A549 (cell line): ENCODE results near the gene SHBG. TPM values are rescaled to one million over a fixed set of nuclear protein-coding genes. Genes with fewer than 3 reads are reported as not detected.

Experiments used
- ATAC-seq, 2 experiments: fragments of 200-7000 bp in 1 of 2; fragments of >200 bp in 1 of 2; cut with Nextera tagmentation in 1 of 2; cut with Tn5 transposase in 1 of 2; 3 replicates each; pipeline versions ENCODE4 v1.8.0 to v1.9.1; 2018 to 2020; ENCODE audit warnings: mild to moderate bottlenecking in 1 of 2, moderate library complexity in 1 of 2
- CTCF ChIA-PET: fragments of 300-600 bp; sonication (Branson Sonifier 250); formaldehyde crosslinking; extraction: SDS; loops from one replicate; lab custom pipeline; 2021; ENCODE audit warnings: antibody characterized with exemption, inconsistent platforms; lab: Yijun Ruan, JAX
- POLR2A ChIA-PET: fragments of 350-600 bp; formaldehyde crosslinking; extraction: SDS; loops from one replicate; lab custom pipeline; 2021; ENCODE audit warnings: antibody characterized with exemption, inconsistent platforms; lab: Yijun Ruan, JAX
- DNase-seq, 2 experiments: peaks; one replicate each; pipeline versions ENCODE4 v3.0.0 to v3.0.0-alpha.2; 2011 to 2016; ENCODE audit warnings: low read depth in 1 of 2, low spot score in 1 of 2
- FAIRE-seq: peaks from 2 replicates; lab custom pipeline; 2011; peaks lifted over from hg19 to GRCh38; lab: Jason Lieb, UNC
- H3K27ac ChIP-seq, 2 experiments: fragments of >200 bp; sonication (Bioruptor Twin); formaldehyde crosslinking; 3 replicates each; pipeline ENCODE4 v1.5.1; 2016 to 2017
- H3K4me1 ChIP-seq: fragments of >200 bp; sonication (Bioruptor Twin); formaldehyde crosslinking; 3 replicates; pipeline ENCODE4 v1.6.1; 2016
- H3K4me2 ChIP-seq: fragments of >200 bp; sonication (Bioruptor Twin); formaldehyde crosslinking; 3 replicates; pipeline ENCODE4 v1.6.1; 2016
- H3K4me3 ChIP-seq: fragments of >200 bp; sonication (Bioruptor Twin); formaldehyde crosslinking; 3 replicates; pipeline ENCODE4 v1.5.1; 2016
- H3K9me3 ChIP-seq: fragments of >200 bp; sonication (Bioruptor Twin); formaldehyde crosslinking; 3 replicates; pipeline ENCODE4 v1.6.1; 2016
- CBX2 ChIP-seq: fragments of 200-600 bp; sonication (generic); IDR thresholded peaks from 2 replicates; pipeline ENCODE4 v1.6.1; 2016; ENCODE audit warnings: low read depth, mild to moderate bottlenecking, borderline replicate concordance
- CBX8 ChIP-seq: fragments of 200-600 bp; sonication (generic); IDR thresholded peaks from 2 replicates; pipeline ENCODE4 v1.6.1; 2016
- CHD4 ChIP-seq: fragments of 200-600 bp; sonication (generic); IDR thresholded peaks from 2 replicates; pipeline ENCODE4 v1.6.1; 2016; ENCODE audit warnings: antibody characterized with exemption, mild to moderate bottlenecking, borderline replicate concordance
- CTCF ChIP-seq: fragments of >200 bp; sonication (Bioruptor Twin); formaldehyde crosslinking; IDR thresholded peaks from 3 replicates; pipeline ENCODE4 v1.5.1; 2016
- EHMT2 ChIP-seq: fragments of 200-600 bp; sonication (generic); IDR thresholded peaks from 2 replicates; pipeline ENCODE4 v1.6.1; 2016; ENCODE audit warnings: antibody characterized with exemption, low read depth, mild to moderate bottlenecking, moderate library complexity
- ESRRA ChIP-seq: fragments of 150-350 bp; IDR thresholded peaks from 2 replicates; pipeline ENCODE4 v1.6.1; 2014; ENCODE audit warnings: mild to moderate bottlenecking, low read length, borderline replicate concordance
- FOSL2 ChIP-seq, 2 experiments: fragments of 450-650 bp in 1 of 2; fragments of >200 bp in 1 of 2; sonication (Bioruptor Twin) in 1 of 2; formaldehyde crosslinking; IDR thresholded peaks; 2 replicates each; pipeline versions ENCODE4 v1.5.0 to v1.6.1; 2016 to 2020; ENCODE audit warnings: mild to moderate bottlenecking in 1 of 2, moderate library complexity in 1 of 2
- FOXS1 ChIP-seq: fragments of 250-450 bp; sonication (Bioruptor Pico); IDR thresholded peaks from 2 replicates; pipeline ENCODE4 v1.5.0; 2020; ENCODE audit warnings: mild to moderate bottlenecking, moderate library complexity
- HES2 ChIP-seq: fragments of >200 bp; sonication (Bioruptor Twin); formaldehyde crosslinking; IDR thresholded peaks from 2 replicates; pipeline ENCODE4 v1.6.1; 2016
- HOXB13 ChIP-seq: fragments of 250-450 bp; sonication (Bioruptor Pico); IDR thresholded peaks from 2 replicates; pipeline ENCODE4 v1.5.0; 2020; ENCODE audit warnings: low read depth, mild to moderate bottlenecking, moderate library complexity
- HOXB5 ChIP-seq: fragments of 250-450 bp; sonication (Bioruptor Pico); IDR thresholded peaks from 2 replicates; pipeline ENCODE4 v1.5.0; 2020; ENCODE audit warnings: mild to moderate bottlenecking, moderate library complexity
- JUN ChIP-seq, 2 experiments: fragments of >200 bp; sonication (Bioruptor Twin); formaldehyde crosslinking; IDR thresholded peaks; 2 replicates in 1 of 2; 3 replicates in 1 of 2; pipeline ENCODE4 v1.6.1; 2016 to 2017
- KDM5A ChIP-seq: fragments of 200-600 bp; sonication (generic); IDR thresholded peaks from 2 replicates; pipeline ENCODE4 v1.6.1; 2016; ENCODE audit warnings: antibody characterized with exemption, mild to moderate bottlenecking
- MAFK ChIP-seq: fragments of 450-650 bp; IDR thresholded peaks from 2 replicates; pipeline ENCODE4 v1.6.1; 2014; ENCODE audit not compliant: partially characterized antibody
- NFE2L2 ChIP-seq: fragments of 150-350 bp; conservative IDR thresholded peaks from 2 replicates; pipeline ENCODE4 v1.6.1; 2014; ENCODE audit warnings: low read length
- PHF8 ChIP-seq: fragments of 200-600 bp; sonication (generic); IDR thresholded peaks from 2 replicates; pipeline ENCODE4 v1.6.1; 2016; ENCODE audit warnings: low read depth, mild to moderate bottlenecking, antibody characterized with exemption, moderate library complexity, borderline replicate concordance
- POLR2A ChIP-seq: IDR thresholded peaks from 2 replicates; pipeline ENCODE4 v1.6.1; 2012; ENCODE audit warnings: mild to moderate bottlenecking, low read length
- RAD21 ChIP-seq, 2 experiments: fragments of >200 bp in 1 of 2; sonication (Bioruptor Twin) in 1 of 2; formaldehyde crosslinking in 1 of 2; IDR thresholded peaks in 1 of 2; conservative IDR thresholded peaks in 1 of 2; 2 replicates in 1 of 2; 3 replicates in 1 of 2; pipeline ENCODE4 v1.6.1; 2012 to 2018; ENCODE audit warnings: inconsistent platforms in 1 of 2
- RARB ChIP-seq: fragments of 250-450 bp; sonication (Bioruptor Pico); IDR thresholded peaks from 2 replicates; pipeline ENCODE4 v1.8.0; 2021; ENCODE audit warnings: mild to moderate bottlenecking, moderate library complexity
- RNF2 ChIP-seq: fragments of 200-600 bp; sonication (generic); IDR thresholded peaks from 2 replicates; pipeline ENCODE4 v1.6.1; 2016; ENCODE audit warnings: low read depth, mild to moderate bottlenecking, antibody characterized with exemption, moderate library complexity, borderline replicate concordance
- SMC3 ChIP-seq: fragments of >200 bp; sonication (Bioruptor Twin); formaldehyde crosslinking; IDR thresholded peaks from 3 replicates; pipeline ENCODE4 v1.6.1; 2018; ENCODE audit warnings: inconsistent platforms
- SREBF2 ChIP-seq: fragments of 450-650 bp; IDR thresholded peaks from 2 replicates; pipeline ENCODE4 v1.6.1; 2014; ENCODE audit warnings: mild to moderate bottlenecking, moderate library complexity
- ZFP36 ChIP-seq: fragments of 450-650 bp; IDR thresholded peaks from 2 replicates; pipeline ENCODE4 v1.6.1; 2014; ENCODE audit warnings: borderline replicate concordance; ENCODE audit not compliant: partially characterized antibody
- ZSCAN20 ChIP-seq: fragments of 250-450 bp; sonication (Bioruptor Pico); IDR thresholded peaks from 2 replicates; pipeline ENCODE4 v1.8.0; 2022; ENCODE audit warnings: mild to moderate bottlenecking, moderate library complexity
- WGBS: methylation state at CpG from one replicate; pipeline ENCODE4 v1.1.6; 2017; ENCODE audit errors: missing lambda C conversion rate; 5-methylcytosine and 5-hydroxymethylcytosine counted together
- polyA plus RNA-seq, 4 experiments: library from polyadenylated mRNA; depleted of rRNA in 3 of 4; stranded (reverse); fragments of >200 nt; fragmentation: RNase III in 1 of 4; extraction: RNeasy Plus Mini Kit Qiagen cat#74134 plus additional on column Dnase treatment in 1 of 4; gene quantifications; 2 replicates in 3 of 4; 3 replicates in 1 of 4; pipeline ENCODE4 v1.2.3, GENCODE V29; 2011 to 2017
- TF ChIP-seq, protein P1 (sequence below): IDR thresholded peaks from 2 replicates; pipeline ENCODE4 v1.6.1; 2012
- TF ChIP-seq, protein P2 (sequence below): fragments of 150-350 bp; IDR thresholded peaks from 2 replicates; pipeline ENCODE4 v1.6.1; 2014; ENCODE audit warnings: low read depth, mild to moderate bottlenecking, low read length
- TF ChIP-seq, protein P3 (sequence below): IDR thresholded peaks from 2 replicates; pipeline ENCODE4 v1.6.1; 2012

SHBG gene
- polyA plus RNA-seq, 2 of the 4 experiments (the other 2 are of a cell fraction), result 0.31 to 0.63 TPM

- Histone ChIP-seq H3K9me3 (no peaks in the 10 kb centered on the region), H3K4me1 (no peaks in the 10 kb centered on the region), H3K4me2 (peak overlapping the region; percentile 23; the same call in 1 of the 3 replicates), H3K27ac (no peak overlapping the region), H3K4me3 (no peak overlapping the region)
- ATAC-seq (peak; percentile 63 to 83), DNase-seq (peak; percentile 71 to 87), FAIRE-seq (no peak)
- ChIA-PET POLR2A (interaction anchor here (4.3 kb wide), 1 partner anchor 53 kb away, joined by 52 read pairs; the partner anchor contains the start of genes TP53 and WRAP53), CTCF (interaction anchor here (0.7 to 8.2 kb wide), 20 partner anchors 8 to 460 kb away, joined by 3 to 191 read pairs (median 5); partner anchors contain the start of genes ATP1B2, DNAH2, EFNB3 and FXR2)
- 31% methylated on average over 5 of the region's 5 CpGs for WGBS
- TF ChIP-seq RNF2 (no peak), PHF8 (no peak), ZSCAN20 (CRISPR knock-in tag) (no peak), SMC3 (peak; percentile 54), HOXB5 (CRISPR knock-in tag) (no peak), RARB (no peak), CHD4 (no peak), CTCF (peak; percentile 50), RAD21 (conservative IDR thresholded peaks at IDR 0.05 in 1 of 2, IDR thresholded peaks at IDR 0.05 in 1 of 2) (peak; percentile 61 to 82), FOSL2 (IDR thresholded peaks at IDR 0.05) (no peak), FOSL2 (CRISPR knock-in tag; IDR thresholded peaks at IDR 0.05) (no peak), CBX2 (no peak), EHMT2 (no peak)
- TF ChIP-seq, protein P1, sequence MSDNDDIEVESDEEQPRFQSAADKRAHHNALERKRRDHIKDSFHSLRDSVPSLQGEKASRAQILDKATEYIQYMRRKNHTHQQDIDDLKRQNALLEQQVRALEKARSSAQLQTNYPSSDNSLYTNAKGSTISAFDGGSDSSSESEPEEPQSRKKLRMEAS, result no peak
Observed at GRCh38 chr17:7634384-7634783, 4.4 kb downstream of the SHBG start.

DNA sequence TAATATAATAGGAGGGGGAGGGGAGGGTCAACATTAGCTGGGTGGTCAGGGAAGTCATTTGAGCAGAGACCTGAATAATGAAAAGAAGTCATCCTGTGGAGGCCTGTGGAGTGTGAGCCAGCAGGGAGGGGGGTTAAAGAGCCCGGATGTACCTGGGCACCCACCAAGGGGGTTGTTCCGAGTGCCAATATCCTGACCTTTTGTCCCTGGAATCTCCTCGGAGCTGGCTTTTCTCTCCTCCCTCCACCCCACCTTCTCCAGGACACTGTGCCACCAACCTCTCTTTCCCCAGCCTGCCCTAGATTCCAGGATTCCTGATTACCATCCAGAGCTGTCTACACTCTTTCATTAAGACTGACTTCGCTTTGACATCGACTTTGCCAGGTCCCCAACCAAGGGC lies 6.2 kb downstream of the SHBG start:
- H3K4me2 ChIP-seq, result no peak overlapping the region
- H3K4me3 ChIP-seq, result no peak overlapping the region
- no peak for ATAC-seq
- no peaks in the 10 kb centered on the region for H3K4me1 ChIP-seq
- no peak for DNase-seq
- FAIRE-seq, result no peak
- ChIA-PET CTCF (interaction anchor here (0.7 to 8.2 kb wide), 7 partner anchors 13 to 483 kb away, joined by 3 to 191 read pairs (median 66); partner anchors contain the start of genes ATP1B2, EFNB3, FXR2 and TP53), POLR2A (interaction anchor here (1.0 kb wide), 1 partner anchor 51 kb away, joined by 6 read pairs; the partner anchor contains the start of gene TP53)
- no peak for TF ChIP-seq ESRRA
- no peak for TF ChIP-seq FOXS1 (CRISPR knock-in tag)
- no peak for TF ChIP-seq CBX8
- no peak for TF ChIP-seq RARB
- TF ChIP-seq, protein P2, sequence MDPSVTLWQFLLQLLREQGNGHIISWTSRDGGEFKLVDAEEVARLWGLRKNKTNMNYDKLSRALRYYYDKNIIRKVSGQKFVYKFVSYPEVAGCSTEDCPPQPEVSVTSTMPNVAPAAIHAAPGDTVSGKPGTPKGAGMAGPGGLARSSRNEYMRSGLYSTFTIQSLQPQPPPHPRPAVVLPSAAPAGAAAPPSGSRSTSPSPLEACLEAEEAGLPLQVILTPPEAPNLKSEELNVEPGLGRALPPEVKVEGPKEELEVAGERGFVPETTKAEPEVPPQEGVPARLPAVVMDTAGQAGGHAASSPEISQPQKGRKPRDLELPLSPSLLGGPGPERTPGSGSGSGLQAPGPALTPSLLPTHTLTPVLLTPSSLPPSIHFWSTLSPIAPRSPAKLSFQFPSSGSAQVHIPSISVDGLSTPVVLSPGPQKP, result no peak
- 54% methylated on average over 5 of the region's 5 CpGs for WGBS
- H3K9me3 ChIP-seq, result no peaks in the 10 kb centered on the region
- H3K27ac ChIP-seq, result no peak overlapping the region

DNA sequence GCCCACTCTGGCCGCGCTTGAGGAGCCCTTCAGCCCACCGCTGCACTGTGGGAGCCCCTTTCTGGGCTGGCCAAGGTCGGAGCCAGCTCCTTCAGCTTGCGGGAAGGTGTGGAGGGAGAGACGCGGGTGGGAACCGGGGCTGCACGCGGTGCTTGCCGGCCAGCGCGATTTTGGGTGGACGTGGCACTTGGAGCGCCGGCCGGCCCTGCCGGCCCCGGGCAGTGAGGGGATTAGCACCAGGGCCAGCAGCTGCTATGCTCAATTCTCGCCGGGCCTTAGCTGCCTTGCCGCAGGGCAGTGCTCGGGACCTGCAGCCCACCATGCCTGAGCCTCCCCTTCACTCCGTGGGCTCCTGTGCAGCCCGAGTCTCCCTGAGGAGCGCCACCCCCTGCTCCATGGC lies 10.8 kb downstream of the SHBG start:
- no peak for FAIRE-seq
- Histone ChIP-seq H3K4me1 (no peaks in the 10 kb centered on the region), H3K9me3 (no peaks in the 10 kb centered on the region), H3K27ac (no peak overlapping the region), H3K4me2 (no peak overlapping the region), H3K4me3 (no peak overlapping the region)
- ChIA-PET POLR2A (interaction anchor here (0.9 to 1.1 kb wide), 2 partner anchors 46 to 47 kb away, joined by 3 to 5 read pairs; partner anchors contain the start of gene TP53), CTCF (interaction anchor here (4.6 to 5.0 kb wide), 2 partner anchors 8 to 47 kb away, joined by 33 to 44 read pairs; partner anchors contain the start of genes SHBG, TP53 and WRAP53)
- 90% methylated on average over 22 of the region's 26 CpGs for WGBS
- DNase-seq, result no peak
- no peak for ATAC-seq
- TF ChIP-seq ZFP36 (no peak), SREBF2 (no peak), RAD21 (conservative IDR thresholded peaks at IDR 0.05 in 1 of 2, IDR thresholded peaks at IDR 0.05 in 1 of 2) (no peak), HOXB13 (no peak), NFE2L2 (no peak), JUN (IDR thresholded peaks at IDR 0.05) (no peak), POLR2A (no peak), FOSL2 (IDR thresholded peaks at IDR 0.05) (no peak), FOSL2 (CRISPR knock-in tag; IDR thresholded peaks at IDR 0.05) (no peak), HES2 (no peak), KDM5A (no peak), CBX8 (no peak), MAFK (no peak), CHD4 (no peak), FOXS1 (CRISPR knock-in tag) (no peak)
- TF ChIP-seq, protein P2, result no peak
- TF ChIP-seq, protein P3, sequence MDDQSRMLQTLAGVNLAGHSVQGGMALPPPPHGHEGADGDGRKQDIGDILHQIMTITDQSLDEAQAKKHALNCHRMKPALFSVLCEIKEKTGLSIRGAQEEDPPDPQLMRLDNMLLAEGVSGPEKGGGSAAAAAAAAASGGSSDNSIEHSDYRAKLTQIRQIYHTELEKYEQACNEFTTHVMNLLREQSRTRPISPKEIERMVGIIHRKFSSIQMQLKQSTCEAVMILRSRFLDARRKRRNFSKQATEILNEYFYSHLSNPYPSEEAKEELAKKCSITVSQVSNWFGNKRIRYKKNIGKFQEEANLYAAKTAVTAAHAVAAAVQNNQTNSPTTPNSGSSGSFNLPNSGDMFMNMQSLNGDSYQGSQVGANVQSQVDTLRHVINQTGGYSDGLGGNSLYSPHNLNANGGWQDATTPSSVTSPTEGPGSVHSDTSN, result no peak
